DMS53 (cell line): Measurements from ENCODE around the gene FSCN2.

Source experiments
- DNase-seq: peaks from one replicate; lab custom pipeline; 2025; lab: John Stamatoyannopoulos, UW

FSCN2 gene

GRCh38 chr17:81527591-81528383 lies at the start of gene FSCN2:
Gene FSCN2 (plus strand): TSS chr17:81528377. CDS start chr17:81528532, 155 bp downstream.
- peak; percentile 86 for DNase-seq

- DNase-seq = no peak
Measured at GRCh38 chr17:81479175-81480071, 48.8 kb upstream of the FSCN2 start.

- no peak for DNase-seq
Measured at GRCh38 chr17:81480140-81481072, 47.8 kb upstream of the FSCN2 start.

GRCh38 chr17:81481073-81481799 lies 46.9 kb upstream of the FSCN2 start:
- DNase-seq = peak; percentile 93

GRCh38 chr17:81481815-81482505 lies 46.2 kb upstream of the FSCN2 start:
- DNase-seq = no peak

GRCh38 chr17:81482673-81483072 lies 45.5 kb upstream of the FSCN2 start:
- DNase-seq = peak; percentile 44

- peak; percentile 90 for DNase-seq
Measured at GRCh38 chr17:81483085-81483861, 44.9 kb upstream of the FSCN2 start.

GRCh38 chr17:81483862-81484194 lies 44.3 kb upstream of the FSCN2 start:
- DNase-seq = peak; percentile 59

GRCh38 chr17:81484195-81484979 lies 43.8 kb upstream of the FSCN2 start:
- peak; percentile 95 for DNase-seq

GRCh38 chr17:81486199-81486810 lies 41.9 kb upstream of the FSCN2 start:
- no peak for DNase-seq

- no peak for DNase-seq
Measured at GRCh38 chr17:81487089-81487486, 41.1 kb upstream of the FSCN2 start.

- DNase-seq = peak; percentile 91
Measured at GRCh38 chr17:81487487-81488275, 40.5 kb upstream of the FSCN2 start.

GRCh38 chr17:81488276-81488860 lies 39.8 kb upstream of the FSCN2 start:
- peak; percentile 67 for DNase-seq

- peak; percentile 65 for DNase-seq
Measured at GRCh38 chr17:81489012-81489997, 38.9 kb upstream of the FSCN2 start.

GRCh38 chr17:81489998-81490992 lies 37.9 kb upstream of the FSCN2 start:
- DNase-seq = no peak
